Lower leg skin (tissue), 4 donors: Measurements from ENCODE around the gene NCOA1. TPM values are rescaled to one million over a fixed set of nuclear protein-coding genes. Genes with fewer than 3 reads are reported as not detected.

Source experiments
- DNase-seq, 2 donors: peaks; one replicate each; pipeline ENCODE4 v3.0.0-alpha.2; 2019; ENCODE audit warnings: low spot score in 2 of 2
- H3K4me3 ChIP-seq: fragments of 200-600 bp; sonication (generic); 2 replicates; pipeline ENCODE4 v1.5.1; 2017; ENCODE audit warnings: mild to moderate bottlenecking, low read depth; ENCODE audit not compliant: poor library complexity, severe bottlenecking
- CTCF ChIP-seq, 3 donors: fragments of 450-650 bp; IDR thresholded peaks; one replicate each; pipeline ENCODE4 v1.5.1; 2016; ENCODE audit warnings: antibody characterized with exemption in 3 of 3, mild to moderate bottlenecking in 3 of 3, moderate library complexity in 2 of 3
- POLR2A ChIP-seq, 2 donors: fragments of 450-650 bp; IDR thresholded peaks; one replicate each; pipeline ENCODE4 v1.6.1; 2016 to 2017; ENCODE audit warnings: antibody characterized with exemption in 2 of 2, mild to moderate bottlenecking in 1 of 2, moderate library complexity in 1 of 2
- WGBS, 2 donors: methylation state at CpG; one replicate each; pipeline ENCODE4 v1.1.5; 2018; 5-methylcytosine and 5-hydroxymethylcytosine counted together
- intact Hi-C: fragments of 100-400 bp; cut with DNase I; formaldehyde crosslinking; loops from one replicate; pipeline ENCODE4 v1.15.0; 2023; ENCODE audit warnings: low total_unique reads
- total RNA-seq, 4 donors: library from RNA; depleted of rRNA; stranded (reverse); fragments of >200 nt; gene quantifications; one replicate each; pipeline ENCODE4 v1.1.0, GENCODE V29; 2016

Gene NCOA1
- total RNA-seq, 4 donors from 2014 or later: 37.9 to 50.1 (median 45.0) TPM

- intact Hi-C loops: no loop called here
- H3K4me3 ChIP-seq: no peak overlapping the region
- no peak for DNase-seq
- TF ChIP-seq POLR2A (IDR thresholded peaks at IDR 0.05): no peak
- TF ChIP-seq CTCF (IDR thresholded peaks at IDR 0.05): no peak
Observed at GRCh38 chr2:24473626-24474025, 17.4 kb upstream of the NCOA1 start.

- no peak for DNase-seq
- H3K4me3 ChIP-seq: no peak overlapping the region
- TF ChIP-seq CTCF (IDR thresholded peaks at IDR 0.05) (no peak), POLR2A (IDR thresholded peaks at IDR 0.05) (no peak)
- intact Hi-C loops: no loop called here
- 64 to 77% methylated on average over 5 of the region's 5 CpGs for WGBS, 2 donors
Observed at GRCh38 chr2:24474053-24474452, 17.0 kb upstream of the NCOA1 start.

- no peak for DNase-seq
- intact Hi-C loops: no loop called here
- no peak overlapping the region for H3K4me3 ChIP-seq
- TF ChIP-seq CTCF (IDR thresholded peaks at IDR 0.05): no peak
- TF ChIP-seq POLR2A (IDR thresholded peaks at IDR 0.05): no peak
- 63 to 72% methylated on average over 6 of the region's 6 CpGs for WGBS, 2 donors
Observed at GRCh38 chr2:24477229-24477628, 13.8 kb upstream of the NCOA1 start.

GRCh38 chr2:24478243-24478642, 12.8 kb upstream of the NCOA1 start:
- no peak for TF ChIP-seq CTCF (IDR thresholded peaks at IDR 0.05)
- TF ChIP-seq POLR2A (IDR thresholded peaks at IDR 0.05): no peak
- 69 to 73% methylated on average over 3 of the region's 3 CpGs for WGBS, 2 donors

GRCh38 chr2:24480245-24480644, 10.8 kb upstream of the NCOA1 start:
- 89 to 91% methylated on average over 4 of the region's 4 CpGs for WGBS, 2 donors
- DNase-seq: no peak
- intact Hi-C loops: no loop called here
- TF ChIP-seq POLR2A (IDR thresholded peaks at IDR 0.05) (no peak), CTCF (IDR thresholded peaks at IDR 0.05) (no peak)
- no peak overlapping the region for H3K4me3 ChIP-seq

More at GRCh38 chr2:24478243-24478642, 12.8 kb upstream of the NCOA1 start:
- intact Hi-C loops: no loop called here
- no peak for DNase-seq
- H3K4me3 ChIP-seq: no peak overlapping the region

GRCh38 chr2:24482251-24482971, 8.6 kb upstream of the NCOA1 start:
- DNase-seq: no peak
- intact Hi-C loops: no loop called here
- TF ChIP-seq CTCF (IDR thresholded peaks at IDR 0.05) (no peak), POLR2A (IDR thresholded peaks at IDR 0.05) (no peak)
- no peak overlapping the region for H3K4me3 ChIP-seq
- 46 to 54% methylated on average over 5 of the region's 5 CpGs for WGBS, 2 donors
